ENCODE measurements around the gene CHSY1.

The CHSY1 gene

DNA sequence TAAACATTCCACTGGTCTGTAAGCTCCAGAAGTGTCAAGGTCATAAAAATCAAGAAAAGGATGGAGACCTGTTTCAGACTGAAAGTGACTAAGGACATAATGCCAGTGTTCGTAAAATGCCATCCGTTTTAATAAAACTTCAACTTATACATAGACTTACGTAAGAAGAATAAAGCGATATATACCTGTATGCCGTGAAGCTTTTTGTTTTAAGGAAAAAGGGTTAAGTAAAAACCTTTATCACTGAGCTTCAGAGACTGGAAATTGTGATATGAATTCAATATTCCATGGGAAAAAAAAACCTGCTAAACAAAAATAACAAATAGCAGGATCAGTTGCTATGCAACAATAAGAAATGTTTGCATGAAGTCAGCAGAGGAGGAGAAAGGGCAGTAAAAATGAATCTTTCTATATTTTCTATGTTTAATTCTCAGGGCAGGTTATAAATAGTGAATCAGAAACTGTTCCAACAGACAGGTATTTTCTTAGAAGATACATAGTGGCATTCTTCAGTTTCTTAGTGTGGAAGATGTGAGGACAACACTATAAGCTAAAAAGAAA lies 42.5 kb downstream of the CHSY1 start:
- no peak for DNase-seq (ENCODE audit: low spot score)

DNA sequence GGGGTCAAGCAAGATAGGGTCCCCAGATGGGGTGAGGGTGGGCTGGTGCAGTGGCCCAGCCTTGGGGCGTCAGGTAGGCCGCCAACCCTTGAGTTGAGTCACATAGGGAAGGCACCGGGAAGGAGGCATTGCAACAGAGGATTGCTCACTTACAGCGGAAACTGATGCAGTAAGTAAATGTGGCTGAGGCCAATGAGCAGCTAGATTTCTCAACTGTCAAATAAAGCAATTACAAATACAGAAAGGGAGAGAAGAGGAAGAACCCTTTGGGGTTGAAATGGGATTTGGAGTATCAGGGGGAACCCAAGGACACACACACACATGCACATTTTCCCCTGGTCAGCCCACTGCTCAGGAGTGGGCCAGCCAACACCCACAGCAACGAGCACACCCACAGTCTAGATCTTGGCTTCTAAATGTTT lies 44.0 kb downstream of the CHSY1 start:
- DNase-seq (ENCODE audit: low spot score): no peak

DNA sequence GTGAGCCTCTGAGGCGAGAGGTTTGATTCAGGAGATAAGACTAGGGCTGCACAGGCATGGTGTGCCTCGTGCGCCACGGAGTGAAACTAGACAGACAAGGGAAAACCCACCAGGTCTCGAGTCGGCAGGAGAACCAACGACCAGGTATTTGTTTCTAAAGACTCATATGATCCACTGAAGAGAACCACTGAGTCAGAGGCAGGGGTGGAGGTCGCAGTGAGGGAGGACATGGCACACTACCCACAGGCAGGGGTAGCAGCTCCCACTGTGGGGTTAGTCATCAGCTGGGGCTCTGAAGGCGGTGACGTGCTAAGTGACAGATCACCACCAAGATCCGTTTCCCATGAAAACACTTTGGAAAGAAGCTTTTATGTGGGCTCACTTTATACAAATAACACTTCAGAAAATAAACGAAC lies 45.7 kb downstream of the CHSY1 start:
- no peak for DNase-seq (ENCODE audit: low spot score)

DNA sequence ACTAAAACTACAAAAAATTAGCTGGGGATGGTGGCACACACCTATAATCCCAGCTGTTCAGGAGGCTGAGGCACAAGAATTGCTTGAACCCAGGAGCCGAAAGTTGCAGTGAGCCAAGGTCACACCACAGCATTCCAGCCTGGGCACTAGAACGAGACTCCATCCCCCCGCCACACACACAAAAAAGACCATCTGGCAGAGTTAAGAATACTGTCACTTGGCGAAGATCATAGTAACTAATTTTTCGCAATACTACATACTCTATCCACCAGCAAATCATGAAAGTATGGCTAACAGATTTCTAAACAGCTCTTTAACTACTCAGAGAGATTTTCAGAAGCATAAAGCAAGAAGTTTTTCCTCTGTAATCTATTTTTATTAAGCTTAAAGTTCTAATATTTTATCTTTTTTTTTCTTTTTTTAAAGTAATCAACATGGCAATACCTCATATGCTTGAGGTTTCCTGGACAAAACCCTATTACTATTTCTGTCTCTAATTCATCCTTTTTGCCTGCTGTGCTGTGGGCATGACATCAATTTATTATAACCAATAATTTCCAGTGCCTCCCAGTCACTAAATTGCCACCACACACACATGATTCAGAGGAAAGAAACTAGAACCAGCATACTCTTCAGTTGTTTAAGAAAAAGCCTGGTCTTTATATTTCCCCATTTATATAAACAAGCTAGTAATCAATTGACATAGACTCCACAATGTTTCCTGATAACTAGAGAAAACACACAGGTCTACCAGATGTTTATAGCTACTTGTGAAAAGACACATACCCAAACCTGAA lies 46.9 kb downstream of the CHSY1 start:
- no peak for DNase-seq (ENCODE audit: low spot score)

DNA sequence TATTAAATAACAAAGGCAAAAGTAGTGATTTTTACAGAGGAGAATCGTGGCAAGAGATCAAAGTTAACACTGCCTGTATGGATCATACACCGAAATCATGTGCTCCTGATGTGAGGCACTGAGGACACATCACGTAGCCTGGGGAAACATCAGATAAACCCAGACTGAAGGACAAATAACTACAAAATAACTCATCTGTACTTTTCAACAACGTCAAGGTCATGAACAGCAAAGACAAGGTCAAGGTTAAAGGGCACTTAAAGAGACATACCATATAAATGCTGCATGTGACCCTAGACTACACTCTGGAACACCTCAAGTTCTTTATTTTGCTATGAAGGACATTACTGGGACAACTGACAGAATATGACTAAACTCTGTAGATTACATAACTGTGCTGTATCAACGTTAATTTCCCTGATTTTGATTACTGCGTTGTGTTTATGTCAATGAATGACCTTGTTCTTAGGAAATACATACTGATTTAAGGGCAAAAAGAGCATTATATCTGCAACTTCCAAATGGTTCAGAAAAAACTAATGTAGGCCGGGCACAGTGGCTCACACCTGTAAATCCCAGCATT lies 48.1 kb downstream of the CHSY1 start:
- DNase-seq (ENCODE audit: low spot score): no peak

DNA sequence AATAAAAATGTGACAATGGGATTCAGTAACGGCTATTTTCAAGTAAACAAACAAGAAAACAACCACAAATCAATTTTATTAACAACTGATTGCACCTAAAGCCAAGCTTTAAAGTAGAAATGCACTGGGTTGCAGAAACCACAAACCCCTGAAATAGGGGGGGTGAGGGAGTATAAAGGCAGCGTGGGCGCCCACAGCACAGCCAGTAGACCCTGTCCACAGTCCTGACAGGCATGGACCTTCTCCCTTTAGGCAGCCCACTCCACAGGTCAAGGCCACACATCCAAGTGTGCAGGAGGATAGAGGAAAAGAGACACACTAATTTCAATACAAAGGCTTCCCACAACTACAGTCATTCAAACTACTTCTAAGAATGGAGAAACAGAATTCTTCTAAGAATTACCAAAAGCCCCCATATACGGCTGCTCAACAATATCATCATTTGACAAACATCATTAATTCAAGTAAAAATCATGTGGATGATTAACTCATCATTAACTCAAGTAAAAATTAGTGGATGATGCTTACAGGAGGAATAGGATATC lies 48.7 kb downstream of the CHSY1 start:
- DNase-seq (ENCODE audit: low spot score): no peak

DNA sequence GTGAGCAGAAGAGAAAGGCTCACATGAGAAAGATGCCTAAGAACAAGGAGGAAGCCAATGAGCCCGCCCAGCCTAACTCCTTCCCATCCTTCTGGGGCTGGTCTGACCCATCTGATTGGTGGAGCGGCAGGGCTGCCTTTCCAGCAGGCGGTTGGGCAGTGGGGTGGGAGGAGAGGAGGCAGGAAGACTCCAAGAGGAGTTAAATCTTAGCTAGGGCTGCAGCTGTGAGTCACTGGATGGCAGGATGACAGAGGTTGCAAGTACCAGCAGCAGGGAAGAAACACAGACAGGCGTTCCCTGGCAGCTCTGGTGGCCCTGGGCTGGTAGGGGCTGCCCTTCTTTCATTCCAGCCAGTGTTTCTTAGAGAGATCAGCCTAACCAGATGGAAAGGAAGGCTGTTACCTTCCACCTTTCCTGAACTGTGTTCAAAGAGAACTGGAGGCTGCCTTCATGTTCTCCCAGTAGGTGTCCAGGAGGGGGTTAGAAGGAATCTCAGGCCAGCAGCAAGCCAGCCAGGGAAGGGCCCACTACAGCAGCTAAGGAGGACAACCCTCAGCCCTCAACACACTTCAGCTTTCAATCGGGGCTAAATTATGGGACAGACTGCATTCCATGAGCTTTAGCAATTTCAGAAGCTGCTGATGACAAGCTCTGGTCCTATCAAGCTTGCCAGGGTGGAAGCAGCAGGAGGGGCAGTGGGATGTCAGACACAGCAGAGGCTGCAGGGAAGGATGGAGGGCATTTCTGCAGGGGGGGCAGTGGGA lies 50.3 kb downstream of the CHSY1 start:
- peak; percentile 88 for DNase-seq (ENCODE audit: low spot score)

DNA sequence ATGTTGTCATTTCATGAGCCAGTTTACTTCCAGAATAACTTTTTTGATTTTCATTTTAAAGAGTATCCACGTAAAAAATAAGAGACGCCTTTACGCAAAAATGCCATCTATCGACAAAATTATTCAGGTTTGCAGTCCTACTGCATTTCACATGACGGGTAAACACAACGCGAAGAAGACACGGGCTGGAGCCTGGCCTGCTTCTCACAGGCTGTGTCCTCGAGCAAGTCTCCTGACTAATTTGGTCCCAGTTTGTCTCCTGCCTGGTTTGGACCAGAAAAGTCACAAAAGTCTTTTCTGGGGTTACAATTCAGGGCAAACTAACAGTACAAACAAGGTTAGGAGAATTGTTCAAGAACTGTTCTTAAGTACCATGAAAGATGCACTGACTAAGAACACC lies 51.7 kb downstream of the CHSY1 start:
- no peak for DNase-seq (ENCODE audit: low spot score)

DNA sequence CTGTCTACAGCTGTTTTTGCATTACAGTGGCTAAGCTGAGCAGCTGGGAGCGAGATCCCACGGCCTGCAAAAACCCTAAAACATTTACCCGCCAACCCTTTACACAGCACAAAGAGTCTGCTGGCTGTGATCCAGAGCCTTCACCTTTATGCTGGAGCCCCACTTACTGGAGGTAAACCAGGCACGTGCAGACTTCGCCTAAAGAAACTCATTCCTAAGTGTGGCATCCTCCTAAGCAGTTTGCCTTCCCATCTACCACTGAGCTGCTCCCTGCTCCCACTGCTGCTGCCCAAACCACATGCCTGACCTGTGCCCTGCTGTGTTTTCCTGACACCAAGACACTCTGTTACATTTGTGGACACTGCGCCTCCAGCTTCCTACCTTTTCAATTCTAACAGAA lies 53.0 kb downstream of the CHSY1 start:
- DNase-seq (ENCODE audit: low spot score): no peak

DNA sequence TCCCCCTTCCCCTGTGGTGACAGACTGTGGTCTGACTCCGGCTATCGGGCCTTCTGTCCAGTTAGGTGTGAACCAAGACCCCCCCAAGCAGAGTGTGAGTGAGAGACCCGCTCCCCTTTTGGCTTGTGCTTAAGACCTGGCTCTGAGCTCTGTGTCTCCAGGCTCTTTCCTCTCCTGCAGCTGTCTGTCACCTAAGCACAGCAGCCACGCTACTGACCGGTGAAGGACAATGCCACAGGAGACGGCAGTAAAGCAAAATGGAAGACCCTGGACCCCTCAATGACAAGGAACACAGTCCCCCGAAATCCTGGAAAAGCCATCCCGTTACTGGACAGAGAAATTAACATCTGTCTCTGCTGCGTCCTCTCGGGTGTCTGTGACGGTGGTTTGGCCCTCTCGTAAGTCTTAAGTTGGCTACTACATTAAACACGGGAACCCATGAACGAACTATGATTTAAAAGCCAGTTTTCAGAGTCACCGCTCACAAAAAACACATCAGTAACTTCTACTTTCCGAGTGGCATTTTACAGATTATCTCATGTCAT lies 53.7 kb downstream of the CHSY1 start:
- no peak for DNase-seq (ENCODE audit: low spot score)

DNA sequence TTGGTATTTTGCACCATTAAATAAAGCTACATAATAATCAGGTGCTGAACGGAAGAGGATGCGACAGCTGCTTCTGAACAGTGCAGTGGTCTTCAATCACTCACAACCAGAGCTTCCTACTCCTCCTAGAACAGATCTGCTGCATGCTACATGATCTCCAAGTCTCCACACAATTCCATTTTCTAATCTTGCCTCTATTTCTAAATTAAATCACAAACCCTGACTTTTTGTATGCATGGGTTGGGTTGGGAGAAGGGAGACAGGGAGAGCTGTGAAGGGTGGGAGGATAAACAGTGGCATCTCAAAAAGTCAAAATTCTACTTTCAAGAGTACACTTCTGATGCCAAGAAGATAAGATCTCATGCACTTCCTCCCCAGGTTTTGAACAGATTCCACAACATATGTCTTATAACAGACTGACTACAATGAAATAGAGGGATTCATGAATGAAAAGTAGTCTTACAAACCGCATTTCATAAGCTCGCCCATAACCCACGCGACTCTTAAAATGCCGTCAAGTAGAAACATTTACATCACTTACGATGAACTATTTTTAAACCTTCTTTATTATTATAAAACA lies 57.2 kb downstream of the CHSY1 start:
- no peak for DNase-seq (ENCODE audit: low spot score)

DNA sequence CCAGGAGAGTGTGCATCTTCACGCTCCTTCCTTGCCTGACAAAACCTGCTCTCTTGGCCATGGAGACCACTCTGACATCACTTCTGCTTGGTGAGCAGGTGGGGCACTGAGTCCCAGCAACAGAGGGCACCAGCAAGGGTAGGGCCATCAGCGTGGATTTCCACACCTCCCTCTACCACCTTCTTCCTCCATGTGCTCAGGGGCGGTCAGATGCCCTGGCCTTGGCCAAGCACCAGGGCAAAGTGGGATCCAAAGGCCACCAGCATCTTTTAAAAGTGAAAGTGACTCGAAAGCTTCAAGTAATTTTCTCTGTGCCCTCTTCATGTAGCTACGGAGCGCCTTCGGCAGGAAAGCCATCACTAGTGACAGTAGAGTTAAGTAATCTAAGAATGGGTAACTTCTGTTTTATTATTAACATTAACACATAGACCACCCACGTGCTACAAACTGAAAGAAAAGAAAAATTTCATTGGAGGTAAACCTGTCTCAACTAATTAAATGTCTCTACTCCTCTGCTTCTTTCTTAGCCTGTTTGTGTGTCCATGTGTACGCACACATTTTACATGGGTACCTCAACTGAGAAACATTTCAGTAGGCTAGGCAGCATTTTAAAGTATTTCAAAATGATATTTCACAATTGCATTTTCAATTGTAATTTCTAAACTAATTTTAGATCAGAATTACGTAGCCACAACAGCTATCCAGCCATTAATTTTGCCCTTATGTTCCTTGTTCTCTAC lies 57.9 kb downstream of the CHSY1 start:
- no peak for DNase-seq (ENCODE audit: low spot score)

DNA sequence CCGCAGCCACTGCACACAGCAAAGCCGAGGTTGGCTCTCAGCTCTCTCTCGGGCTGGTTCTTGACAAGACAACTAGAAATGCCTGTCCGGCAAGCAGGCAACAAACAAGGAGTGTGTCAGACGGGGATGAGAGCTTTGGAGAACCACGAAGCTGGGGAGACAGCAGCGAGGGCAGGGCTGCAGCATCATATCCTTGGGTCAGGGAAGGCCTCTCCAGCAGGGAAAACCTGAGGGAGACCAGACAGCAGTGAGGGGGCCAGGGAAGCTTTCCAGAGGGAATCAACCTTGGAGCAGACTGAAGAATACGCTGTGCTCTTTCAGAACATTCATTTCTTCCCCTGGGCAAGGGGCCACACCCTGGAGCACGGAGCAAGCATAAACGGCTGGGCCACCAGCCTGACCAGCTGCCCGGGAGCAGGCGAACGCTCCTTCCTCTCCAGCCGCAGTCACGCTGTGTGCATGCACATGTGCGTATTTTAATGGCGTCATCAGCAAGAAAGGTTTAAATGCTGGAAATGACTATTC lies 58.7 kb downstream of the CHSY1 start:
- DNase-seq (ENCODE audit: low spot score): no peak

DNA sequence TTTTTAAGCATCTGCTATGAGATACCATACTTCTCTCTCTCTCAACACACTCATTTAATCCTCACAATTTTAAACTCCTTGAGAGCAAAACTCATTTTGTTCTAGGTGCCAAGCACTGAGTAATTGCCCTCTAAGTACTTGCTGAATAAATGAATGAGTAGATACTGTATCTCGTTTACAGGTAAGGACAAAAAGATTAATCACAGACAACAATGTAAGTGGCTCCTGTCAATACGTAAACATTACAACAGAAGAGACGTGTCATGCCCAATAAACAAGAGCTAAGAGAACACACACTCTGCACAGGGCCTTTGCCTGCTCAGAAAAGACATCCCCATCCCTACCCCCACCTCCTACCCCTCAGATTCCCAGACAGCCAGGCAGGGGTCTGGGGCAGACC lies 59.8 kb downstream of the CHSY1 start:
- DNase-seq (ENCODE audit: low spot score): no peak

DNA sequence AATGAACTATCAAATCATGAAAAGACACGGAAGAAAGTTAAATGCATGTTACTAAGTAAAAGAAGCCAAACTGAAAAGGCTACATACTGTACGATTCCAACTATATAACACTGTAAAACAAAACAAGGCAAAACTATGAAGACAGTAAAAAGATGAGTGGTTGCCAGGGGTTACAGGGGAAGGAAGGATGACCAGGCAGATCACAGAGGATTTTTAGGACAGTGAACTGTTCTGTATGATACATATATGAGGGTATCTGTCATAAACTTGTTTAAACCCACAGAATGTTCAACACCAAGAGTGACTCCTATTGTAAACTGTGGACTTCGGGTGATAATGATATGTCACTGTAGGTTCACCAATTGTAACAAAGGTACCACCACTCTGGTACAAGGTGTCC lies 60.6 kb downstream of the CHSY1 start:
- no peak for DNase-seq (ENCODE audit: low spot score)

DNA sequence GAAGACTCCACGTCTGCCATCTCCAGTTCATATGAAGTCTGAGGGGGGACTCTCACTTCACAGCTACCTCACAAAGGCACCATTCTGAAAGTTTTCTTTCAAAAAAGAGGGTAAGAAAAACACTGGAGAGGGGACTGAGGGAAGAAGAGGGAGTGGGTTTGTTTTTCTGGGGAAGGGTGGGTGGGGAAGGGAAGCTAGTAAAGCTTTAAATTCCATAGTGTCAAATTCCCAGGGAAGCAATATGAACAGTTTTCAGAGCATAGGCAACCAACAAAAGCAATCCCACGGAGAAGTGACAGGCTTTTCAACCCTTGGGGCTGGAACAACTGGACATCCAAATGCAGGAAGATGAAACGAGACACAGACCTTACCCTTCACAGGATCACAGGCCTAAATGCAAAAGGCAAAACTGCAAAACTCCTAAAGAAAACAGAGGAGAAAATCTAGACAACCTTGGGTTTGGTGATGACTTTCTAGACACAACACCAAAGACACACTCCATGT lies 61.7 kb downstream of the CHSY1 start:
- no peak for DNase-seq (ENCODE audit: low spot score)

DNA sequence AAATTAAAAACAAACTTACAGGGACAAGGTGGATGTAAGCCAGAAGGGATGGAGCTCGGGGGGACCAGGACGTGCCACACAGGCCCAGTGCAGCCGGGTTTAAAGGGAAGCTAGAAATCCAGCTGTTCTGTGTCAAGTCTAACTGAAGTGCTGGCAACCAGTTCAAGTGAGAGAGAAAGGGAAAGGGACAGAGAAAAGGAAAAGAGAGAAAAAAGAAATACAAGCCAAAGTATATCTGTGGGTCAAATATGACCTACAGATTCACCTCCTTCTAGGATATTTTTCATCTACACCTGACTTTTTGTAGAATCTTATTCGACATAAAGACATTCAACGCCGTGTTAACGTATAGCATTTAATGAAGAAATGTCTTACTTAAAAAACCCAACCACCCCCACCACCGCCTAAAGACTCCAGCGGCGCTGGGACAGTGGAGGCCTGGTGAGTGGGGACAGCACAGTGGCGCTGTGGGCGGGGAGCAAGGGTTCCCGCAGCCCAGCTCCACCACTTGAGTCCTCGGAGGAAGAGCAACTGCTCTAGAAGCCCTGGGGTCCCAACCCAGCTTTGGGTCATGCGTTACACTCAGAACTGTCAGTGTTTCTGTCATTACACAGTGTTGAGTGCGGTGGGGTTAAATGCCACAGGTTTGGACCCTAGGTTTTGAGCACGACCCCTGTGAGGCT lies 62.3 kb downstream of the CHSY1 start:
- DNase-seq (ENCODE audit: low spot score): no peak

DNA sequence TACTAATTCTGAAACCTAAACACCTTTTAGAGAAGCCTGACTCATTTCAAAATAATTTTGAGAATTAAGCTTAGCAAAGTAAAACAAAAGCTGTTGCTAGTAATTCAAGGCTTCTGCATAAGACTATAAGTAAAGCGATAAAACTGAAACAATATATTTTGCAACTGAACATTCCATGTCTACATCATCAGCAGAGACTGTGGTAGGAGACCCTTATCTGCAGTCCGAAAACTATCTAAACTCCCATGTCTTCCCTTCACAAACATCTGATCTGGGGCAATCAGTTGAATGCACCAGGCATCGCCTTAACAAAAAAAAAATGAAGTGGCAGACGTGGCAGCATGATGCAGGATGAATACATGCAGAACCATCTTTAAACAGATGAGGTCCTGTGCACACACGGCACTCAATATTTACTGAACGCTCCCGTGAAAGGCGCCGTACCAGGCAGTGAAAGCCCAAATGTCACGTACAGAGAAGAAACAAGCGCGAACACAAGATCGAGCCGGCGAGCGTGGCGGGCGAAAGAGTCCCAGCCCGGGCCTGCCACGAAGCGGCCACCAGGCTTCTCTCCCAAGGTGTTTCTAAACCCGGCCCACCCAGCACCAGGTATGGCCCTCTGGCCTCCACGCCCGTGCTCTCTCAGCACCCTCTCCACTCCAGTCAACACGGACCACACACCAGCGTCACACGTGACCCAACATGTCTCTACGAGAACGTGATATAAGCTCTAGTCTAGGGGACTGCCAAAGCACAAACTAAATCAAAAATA lies 63.0 kb downstream of the CHSY1 start:
- peak; percentile 59 for DNase-seq (ENCODE audit: low spot score)
